Activated naive CD8-positive, alpha-beta T cell treated with anti-CD3 and anti-CD28 coated beads, Interleukin-2, amount 50 U/mL, for 24 hours (primary cell): ENCODE results near the gene YEATS2.
"Not testable (repeated sequence)": the region's sequence is repeated elsewhere in the genome, so short reads cannot be mapped to it uniquely, and the experiment has no call there.

ENCODE experiments used
- ATAC-seq: fragments of 150-1000 bp; cut with Tn5 transposase; one replicate; pipeline ENCODE4 v1.10.0; 2021
- DNase-seq: peaks from one replicate; pipeline ENCODE4 v3.0.0; 2021
- H3K27ac Mint-ChIP-seq: one replicate; pipeline ENCODE4 v1.8.0; 2021; ENCODE audit warnings: mild to moderate bottlenecking, mixed read lengths
- H3K27me3 Mint-ChIP-seq: one replicate; pipeline ENCODE4 v1.8.0; 2021; ENCODE audit warnings: mixed read lengths
- H3K36me3 Mint-ChIP-seq: one replicate; pipeline ENCODE4 v1.8.0; 2021; ENCODE audit warnings: low read depth, mixed read lengths
- H3K4me1 Mint-ChIP-seq: one replicate; pipeline ENCODE4 v1.8.0; 2021; ENCODE audit warnings: mixed read lengths
- H3K4me3 Mint-ChIP-seq: one replicate; pipeline ENCODE4 v1.8.0; 2021; ENCODE audit warnings: mild to moderate bottlenecking, moderate library complexity, mixed read lengths
- H3K9me3 Mint-ChIP-seq: one replicate; pipeline ENCODE4 v1.8.0; 2021; ENCODE audit warnings: mixed read lengths

YEATS2 gene

GRCh38 chr3:183737116-183737515 lies 39.5 kb downstream of the YEATS2 start:
- Mint-ChIP-seq H3K36me3 (peaks cover 50% of the 10 kb centered on the region), H3K27ac (no peak overlapping the region), H3K9me3 (no peaks in the 10 kb centered on the region), H3K27me3 (no peaks in the 10 kb centered on the region), H3K4me1 (no peaks in the 10 kb centered on the region), H3K4me3 (no peak overlapping the region)
- ATAC-seq (no peak), DNase-seq (no peak)

GRCh38 chr3:183740154-183740553 lies 42.6 kb downstream of the YEATS2 start:
- not testable (repeated sequence) for H3K27me3 Mint-ChIP-seq, H3K4me3 Mint-ChIP-seq, H3K9me3 Mint-ChIP-seq, DNase-seq, ATAC-seq, H3K27ac Mint-ChIP-seq, H3K4me1 Mint-ChIP-seq
- H3K36me3 Mint-ChIP-seq = peaks cover 49% of the 10 kb centered on the region

GRCh38 chr3:183743231-183743630 lies 45.6 kb downstream of the YEATS2 start:
- Mint-ChIP-seq H3K36me3 (peaks cover 43% of the 10 kb centered on the region), H3K9me3 (no peaks in the 10 kb centered on the region), H3K4me3 (no peak overlapping the region), H3K27ac (no peak overlapping the region), H3K4me1 (no peaks in the 10 kb centered on the region), H3K27me3 (no peaks in the 10 kb centered on the region)
- DNase-seq (no peak), ATAC-seq (no peak)

- H3K9me3 Mint-ChIP-seq = no peaks in the 10 kb centered on the region
- ATAC-seq (no peak), DNase-seq (no peak)
- no peaks in the 10 kb centered on the region for H3K27me3 Mint-ChIP-seq
- no peak overlapping the region for H3K4me3 Mint-ChIP-seq
- no peak overlapping the region for H3K27ac Mint-ChIP-seq
- H3K36me3 Mint-ChIP-seq = peaks cover 53% of the 10 kb centered on the region
- H3K4me1 Mint-ChIP-seq = no peaks in the 10 kb centered on the region
Measured at GRCh38 chr3:183745300-183746098, 47.9 kb downstream of the YEATS2 start.

- no peaks in the 10 kb centered on the region for H3K27me3 Mint-ChIP-seq
- no peak overlapping the region for H3K4me3 Mint-ChIP-seq
- peaks cover 57% of the 10 kb centered on the region for H3K36me3 Mint-ChIP-seq
- H3K27ac Mint-ChIP-seq = no peak overlapping the region
- H3K9me3 Mint-ChIP-seq = no peaks in the 10 kb centered on the region
- DNase-seq (no peak), ATAC-seq (no peak)
- no peaks in the 10 kb centered on the region for H3K4me1 Mint-ChIP-seq
Measured at GRCh38 chr3:183754052-183754451, 56.5 kb downstream of the YEATS2 start.

GRCh38 chr3:183762304-183762703 lies 64.7 kb downstream of the YEATS2 start:
- Mint-ChIP-seq H3K36me3 (peaks cover 41% of the 10 kb centered on the region), H3K4me1 (peaks cover 7% of the 10 kb centered on the region), H3K4me3 (no peak overlapping the region), H3K27ac (no peak overlapping the region), H3K9me3 (no peaks in the 10 kb centered on the region), H3K27me3 (no peaks in the 10 kb centered on the region)
- ATAC-seq = no peak
- DNase-seq = no peak

GRCh38 chr3:183764847-183765731 lies 67.5 kb downstream of the YEATS2 start:
- H3K27me3 Mint-ChIP-seq = no peaks in the 10 kb centered on the region
- peaks cover 7% of the 10 kb centered on the region for H3K4me1 Mint-ChIP-seq
- H3K36me3 Mint-ChIP-seq = peaks cover 30% of the 10 kb centered on the region
- no peak overlapping the region for H3K27ac Mint-ChIP-seq
- DNase-seq = no peak
- H3K4me3 Mint-ChIP-seq = no peak overlapping the region
- no peak for ATAC-seq
- H3K9me3 Mint-ChIP-seq = no peaks in the 10 kb centered on the region

GRCh38 chr3:183766107-183766506 lies 68.5 kb downstream of the YEATS2 start:
- no peaks in the 10 kb centered on the region for H3K9me3 Mint-ChIP-seq
- no peaks in the 10 kb centered on the region for H3K27me3 Mint-ChIP-seq
- no peak overlapping the region for H3K4me3 Mint-ChIP-seq
- ATAC-seq (no peak), DNase-seq (no peak)
- peaks cover 7% of the 10 kb centered on the region for H3K4me1 Mint-ChIP-seq
- H3K36me3 Mint-ChIP-seq = peaks cover 30% of the 10 kb centered on the region
- H3K27ac Mint-ChIP-seq = no peak overlapping the region

- H3K4me3 Mint-ChIP-seq = no peak overlapping the region
- DNase-seq (peak; percentile 71), ATAC-seq (peak; percentile 88)
- H3K4me1 Mint-ChIP-seq = peaks cover 7% of the 10 kb centered on the region
- H3K27ac Mint-ChIP-seq = no peak overlapping the region
- peaks cover 26% of the 10 kb centered on the region for H3K36me3 Mint-ChIP-seq
- no peaks in the 10 kb centered on the region for H3K9me3 Mint-ChIP-seq
- no peaks in the 10 kb centered on the region for H3K27me3 Mint-ChIP-seq
Measured at GRCh38 chr3:183766745-183767606, 69.4 kb downstream of the YEATS2 start.

- no peaks in the 10 kb centered on the region for H3K9me3 Mint-ChIP-seq
- DNase-seq (no peak), ATAC-seq (no peak)
- peaks cover 7% of the 10 kb centered on the region for H3K4me1 Mint-ChIP-seq
- no peak overlapping the region for H3K4me3 Mint-ChIP-seq
- H3K27me3 Mint-ChIP-seq = no peaks in the 10 kb centered on the region
- no peak overlapping the region for H3K27ac Mint-ChIP-seq
- peaks cover 22% of the 10 kb centered on the region for H3K36me3 Mint-ChIP-seq
Measured at GRCh38 chr3:183768114-183768513, 70.5 kb downstream of the YEATS2 start.

GRCh38 chr3:183769453-183769852 lies 71.9 kb downstream of the YEATS2 start:
- H3K9me3 Mint-ChIP-seq = no peaks in the 10 kb centered on the region
- peaks cover 31% of the 10 kb centered on the region for H3K36me3 Mint-ChIP-seq
- no peak overlapping the region for H3K27ac Mint-ChIP-seq
- DNase-seq = no peak
- peaks cover 7% of the 10 kb centered on the region for H3K4me1 Mint-ChIP-seq
- ATAC-seq = no peak
- no peaks in the 10 kb centered on the region for H3K27me3 Mint-ChIP-seq
- no peak overlapping the region for H3K4me3 Mint-ChIP-seq

GRCh38 chr3:183774631-183775030 lies 77.0 kb downstream of the YEATS2 start:
- H3K27me3 Mint-ChIP-seq = no peaks in the 10 kb centered on the region
- H3K4me1 Mint-ChIP-seq = no peaks in the 10 kb centered on the region
- ATAC-seq (no peak), DNase-seq (no peak)
- H3K4me3 Mint-ChIP-seq = no peak overlapping the region
- H3K36me3 Mint-ChIP-seq = peaks cover 54% of the 10 kb centered on the region
- H3K27ac Mint-ChIP-seq = no peak overlapping the region
- no peaks in the 10 kb centered on the region for H3K9me3 Mint-ChIP-seq

- no peak overlapping the region for H3K27ac Mint-ChIP-seq
- H3K36me3 Mint-ChIP-seq = peaks cover 60% of the 10 kb centered on the region
- DNase-seq = no peak
- no peaks in the 10 kb centered on the region for H3K4me1 Mint-ChIP-seq
- ATAC-seq = no peak
- H3K9me3 Mint-ChIP-seq = no peaks in the 10 kb centered on the region
- no peak overlapping the region for H3K4me3 Mint-ChIP-seq
- H3K27me3 Mint-ChIP-seq = no peaks in the 10 kb centered on the region
Measured at GRCh38 chr3:183775781-183776180, 78.2 kb downstream of the YEATS2 start.

- not testable (repeated sequence) for H3K27ac Mint-ChIP-seq, ATAC-seq, H3K27me3 Mint-ChIP-seq, H3K9me3 Mint-ChIP-seq, H3K4me3 Mint-ChIP-seq, DNase-seq, H3K4me1 Mint-ChIP-seq
- H3K36me3 Mint-ChIP-seq = peaks cover 61% of the 10 kb centered on the region
Measured at GRCh38 chr3:183776451-183776850, 78.9 kb downstream of the YEATS2 start.
